Adipose tissue (tissue), 3 donors: Measurements from ENCODE around the gene UBE2V1. TPM values are rescaled to one million over a fixed set of nuclear protein-coding genes. Genes with fewer than 3 reads are reported as not detected.
"Not testable (repeated sequence)": the region's sequence is repeated elsewhere in the genome, so short reads cannot be mapped to it uniquely, and the experiment has no call there.

ENCODE experiments used
- H3K27ac ChIP-seq: one replicate; pipeline ENCODE4 v1.5.1; 2013; ENCODE audit warnings: low read depth, low read length
- WGBS, 3 donors: extraction: QIAGEN DNeasy Blood & Tissue Kit; methylation state at CpG; one replicate each; pipeline ENCODE4 v1.1.7; 2013; 5-methylcytosine and 5-hydroxymethylcytosine counted together
- polyA plus RNA-seq, 3 donors: library from polyadenylated mRNA; stranded (reverse); fragments of 200-250 nt; gene quantifications; one replicate each; pipeline ENCODE4 v1.2.3, GENCODE V29; 2013
- donor health status: healthy with polysubstance abuse.
- donor health status: Bipolar disorder and iron deficiency.
- donor health status: healthy.

Gene UBE2V1
- polyA plus RNA-seq: 10 to 100 TPM; 45.8 to 85.7 (median 66.3) TPM

DNA sequence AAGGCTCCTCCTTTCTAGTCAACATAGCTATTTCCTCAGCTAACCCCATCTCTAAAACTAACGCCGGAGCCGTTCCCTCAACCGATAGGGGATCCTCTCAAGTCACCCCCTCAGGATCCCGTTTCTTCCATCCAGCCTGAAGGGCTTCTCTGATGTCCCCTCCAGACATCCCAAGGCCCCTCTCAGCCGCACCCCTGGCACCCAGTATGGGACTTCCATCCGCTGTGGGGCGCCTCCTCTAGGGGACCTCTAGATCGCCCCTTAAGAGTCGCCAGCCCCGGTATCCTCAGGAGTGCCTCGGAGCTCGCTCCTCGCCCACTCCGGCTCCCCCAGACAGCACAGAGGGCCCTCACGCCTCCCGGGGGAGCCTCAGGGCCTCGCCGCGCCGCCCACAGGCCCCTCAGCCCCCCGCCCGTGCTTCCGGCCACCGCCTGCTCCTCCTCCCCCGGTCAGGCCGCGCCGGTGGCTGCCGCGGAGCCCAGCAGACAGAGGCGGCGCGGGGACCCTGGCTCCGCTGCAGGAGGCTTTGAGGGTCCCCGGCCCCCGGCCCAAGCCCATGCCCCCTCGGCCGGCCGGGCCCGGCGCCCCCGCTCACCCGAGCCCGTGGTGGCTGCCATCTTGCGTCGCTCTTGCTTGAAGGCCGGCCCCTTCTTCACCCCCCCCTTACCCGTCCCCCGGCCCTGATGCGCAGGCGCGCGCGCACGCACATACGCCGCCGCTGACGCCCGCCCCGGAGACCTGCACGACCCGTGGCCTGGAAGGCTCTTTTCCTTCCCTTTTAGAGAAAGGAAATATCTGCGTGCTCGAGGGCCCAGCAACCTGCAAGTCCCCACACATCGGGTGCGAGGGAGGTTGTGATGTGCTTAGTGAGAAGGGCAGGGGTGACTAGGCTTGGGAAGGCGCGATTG, at the start of gene UBE2V1:
Gene UBE2V1 (minus strand): TSS at position 639 of the 908 bp plus-strand sequence. CDS start 22 bp downstream, at position 617.
- H3K27ac ChIP-seq: peak within 1 kb of the TSS; percentile 94
- 0 to 1% (median 1%) methylated on average over 49 to 70 of the region's 70 CpGs for WGBS, 3 donors

DNA sequence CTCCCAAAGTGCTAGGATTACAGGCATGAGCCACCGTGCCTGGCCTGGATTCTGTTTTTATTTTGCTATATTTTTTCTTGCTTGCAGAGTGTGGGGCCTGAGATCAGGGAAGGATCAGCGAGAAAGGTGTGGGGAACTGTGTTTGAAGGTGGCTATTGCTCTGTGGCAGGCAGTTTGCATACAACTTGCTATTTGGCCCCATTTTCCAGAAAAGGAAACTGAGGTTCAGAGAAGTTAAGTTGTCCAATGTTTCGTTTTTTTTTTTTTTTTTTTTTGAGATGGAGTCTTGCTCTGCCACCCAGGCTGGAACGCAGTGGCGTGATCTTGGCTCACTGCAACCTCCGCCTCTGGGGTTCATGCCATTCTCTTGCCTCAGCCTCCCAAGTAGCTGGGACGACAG, 48.5 kb upstream of the UBE2V1 start:
- H3K27ac ChIP-seq: not testable (repeated sequence)
- 83 to 93% (median 90%) methylated on average over 6 to 7 of the region's 7 CpGs for WGBS, 3 donors

DNA sequence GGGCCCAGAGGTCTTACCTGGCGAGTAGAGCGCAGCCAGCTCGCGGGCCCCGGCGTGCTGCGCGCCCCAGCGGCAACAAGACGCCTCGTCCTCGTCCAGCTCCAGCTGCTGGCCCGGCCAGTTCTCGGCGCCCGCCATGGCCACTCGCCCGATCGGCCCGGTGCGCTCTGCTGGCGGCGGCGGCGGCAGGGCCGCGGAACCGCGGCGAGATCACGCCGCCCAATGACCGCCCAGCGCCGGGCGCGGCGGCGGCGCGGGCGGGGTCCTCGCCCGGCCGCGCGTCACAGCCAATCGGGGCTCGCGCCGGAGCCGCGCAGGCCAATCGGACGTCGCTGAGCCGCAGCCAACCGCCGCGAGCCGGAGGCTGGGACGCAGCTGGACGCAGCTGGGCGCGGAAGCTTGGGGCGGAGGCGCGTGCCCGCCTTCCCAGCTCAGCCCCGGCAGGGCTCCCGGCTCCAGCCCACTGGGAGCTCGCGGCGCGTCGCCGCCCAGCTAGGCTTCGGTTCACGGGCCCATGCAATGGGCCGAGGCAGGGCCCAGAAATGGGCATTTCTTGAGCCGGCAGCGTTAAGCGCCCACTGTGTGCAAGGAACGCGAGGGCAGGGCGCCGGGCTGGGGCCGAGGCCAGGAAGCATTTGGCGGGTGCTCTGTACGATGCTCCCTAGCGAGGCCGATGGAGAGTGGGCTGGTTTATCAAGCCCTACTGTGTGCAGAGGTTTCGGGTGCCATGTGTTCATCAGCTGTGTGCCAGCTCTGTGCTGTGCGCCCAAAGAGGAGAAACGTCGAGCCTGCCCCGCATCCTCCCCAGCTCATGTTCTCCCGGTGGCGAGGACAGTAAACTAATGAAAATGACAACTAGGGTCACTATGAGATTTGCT, 40.8 kb upstream of the UBE2V1 start, which contains the start of gene PEDS1:
Gene PEDS1 (minus strand): TSS at position 224 of the 878 bp plus-strand sequence. CDS start 86 bp downstream, at position 138.
- 2 to 3% (median 3%) methylated on average over 83 to 99 of the region's 99 CpGs for WGBS, 3 donors

DNA sequence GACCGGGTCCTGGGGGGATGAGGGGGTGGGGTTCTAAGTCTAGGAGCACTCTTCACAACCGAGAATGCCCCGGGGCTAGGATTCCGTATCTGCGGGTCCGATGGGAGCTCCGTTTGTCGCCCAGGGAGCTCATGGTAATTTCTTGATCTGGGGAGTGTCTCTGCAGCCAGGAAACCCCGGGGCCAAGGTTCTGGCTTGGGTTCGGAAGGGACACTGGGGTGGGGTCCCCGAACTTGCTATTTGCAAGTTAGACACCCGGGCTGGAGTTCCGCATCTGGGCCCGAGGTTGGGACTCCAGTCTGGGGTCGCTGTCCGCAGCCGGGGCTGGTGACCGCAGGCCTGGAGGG, 40.2 kb upstream of the UBE2V1 start:
- no peak overlapping the region for H3K27ac ChIP-seq
- WGBS, 3 donors: 0 to 1% (median 0%) methylated on average over 18 of the region's 18 CpGs

More for the DNA sequence above, 40.8 kb upstream of the UBE2V1 start, which contains the start of gene PEDS1:
- no peak within 1 kb of the TSS for H3K27ac ChIP-seq

DNA sequence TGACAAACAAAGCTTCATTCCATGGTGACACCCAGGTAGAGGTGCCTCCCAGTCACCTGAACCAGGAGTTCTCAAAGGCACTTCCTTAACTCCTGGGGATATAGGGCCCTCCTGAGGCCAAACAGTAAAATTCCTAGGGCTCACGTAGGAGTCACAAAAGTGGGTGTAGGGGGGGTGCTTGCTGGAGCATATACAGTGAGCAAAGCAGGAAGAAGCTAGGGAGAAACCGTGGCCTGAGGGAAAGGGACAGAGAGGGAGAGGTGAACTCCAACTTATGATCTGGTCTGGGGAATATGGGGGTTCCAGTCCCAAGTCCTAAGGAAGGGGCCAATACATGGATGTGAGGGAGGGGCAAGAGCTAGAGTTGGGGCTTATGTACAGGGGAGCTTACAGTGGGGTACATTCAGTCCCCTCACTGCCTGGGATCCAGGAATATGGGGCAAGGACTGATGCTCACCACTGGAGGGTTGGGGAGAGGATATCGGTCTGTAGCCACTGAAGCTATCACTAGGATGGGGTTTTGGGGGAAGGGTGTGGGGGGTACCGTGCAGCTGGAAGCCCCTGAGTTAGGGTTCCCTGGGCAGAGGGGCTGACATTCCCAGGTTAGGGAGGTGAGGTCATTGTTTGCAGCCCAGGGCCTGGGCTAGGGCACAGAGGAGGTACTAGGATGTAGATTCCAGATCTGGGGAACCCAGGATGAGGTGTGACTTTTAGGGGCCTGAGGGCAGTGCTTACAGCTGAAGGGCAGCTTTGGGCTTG, 39.6 kb upstream of the UBE2V1 start:
- H3K27ac ChIP-seq: no peak overlapping the region
- WGBS, 3 donors: 13 to 18% (median 16%) methylated on average over 4 of the region's 4 CpGs

DNA sequence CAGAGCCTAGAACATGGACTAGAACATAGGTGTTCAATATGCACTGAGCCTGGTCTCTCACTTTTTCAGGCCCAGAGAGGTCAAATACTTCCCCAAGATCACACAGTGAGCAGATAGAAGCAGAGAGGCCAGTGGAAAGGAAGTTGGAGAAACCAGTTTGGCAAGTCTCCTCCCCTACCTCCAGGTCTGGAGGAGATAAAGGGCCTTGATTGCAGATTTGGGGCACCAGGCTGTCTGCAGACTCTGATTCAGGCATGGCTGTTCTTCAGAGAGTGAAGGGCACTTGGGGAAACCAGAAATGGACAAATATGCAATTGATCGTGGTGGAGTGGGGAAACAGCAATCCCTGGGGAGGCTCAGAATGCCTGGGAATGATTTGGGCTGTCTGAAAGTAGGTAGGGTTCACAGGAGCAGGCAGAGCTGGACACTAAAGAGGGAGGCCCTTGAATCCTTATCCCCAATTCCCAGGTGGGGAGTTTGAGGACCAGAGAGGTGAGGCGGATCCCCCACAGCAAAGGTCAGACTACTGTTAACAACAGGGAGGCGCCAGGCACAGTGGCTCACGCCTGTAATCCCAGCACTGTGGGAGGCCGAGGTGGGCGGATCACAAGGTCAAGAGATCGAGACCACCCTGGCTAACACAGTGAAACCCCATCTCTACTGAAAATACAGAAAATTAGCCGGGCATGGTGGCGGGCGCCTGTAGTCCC, 38.2 kb upstream of the UBE2V1 start:
- H3K27ac ChIP-seq: no peak overlapping the region
- WGBS, 3 donors: 58 to 85% (median 82%) methylated on average over 10 of the region's 10 CpGs

DNA sequence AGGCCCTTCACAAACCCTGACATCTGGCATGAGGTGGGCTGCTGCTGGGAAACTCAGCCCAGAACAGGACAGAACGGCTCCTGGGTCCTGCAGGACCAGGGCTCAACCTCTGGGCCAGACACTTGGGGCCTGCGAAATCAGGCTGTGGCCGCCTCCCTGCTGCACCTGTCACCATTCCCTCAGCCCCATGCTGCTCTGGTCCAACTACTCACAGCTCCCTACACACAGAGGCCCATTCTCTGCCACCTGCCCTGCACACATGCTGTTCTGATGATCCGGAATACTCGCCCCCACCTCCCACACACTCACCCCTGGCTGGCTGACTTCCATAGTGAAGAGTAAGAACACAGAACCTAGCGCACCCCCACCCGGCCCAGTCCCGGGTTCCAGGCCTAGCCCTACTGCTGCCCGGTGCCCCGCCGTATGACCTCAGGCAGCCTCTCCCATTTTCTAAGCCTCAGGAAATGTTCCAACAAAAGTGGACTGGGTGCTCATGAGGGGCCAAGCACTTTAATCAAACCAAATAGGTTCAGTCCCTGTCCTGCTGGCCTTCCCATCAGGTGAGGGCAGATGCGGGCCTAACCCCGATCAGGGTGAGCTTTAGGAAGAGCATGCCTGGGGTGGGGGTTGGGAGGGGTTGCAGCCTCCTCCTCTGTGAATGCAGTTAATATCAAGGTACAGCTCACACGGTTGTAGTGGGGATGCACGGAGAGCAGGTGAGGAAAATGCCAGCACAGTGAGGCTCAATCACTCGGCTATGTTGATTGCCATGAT, 36.7 kb upstream of the UBE2V1 start:
- WGBS, 3 donors: 48 to 80% (median 78%) methylated on average over 16 of the region's 16 CpGs
- H3K27ac ChIP-seq: no peak overlapping the region

DNA sequence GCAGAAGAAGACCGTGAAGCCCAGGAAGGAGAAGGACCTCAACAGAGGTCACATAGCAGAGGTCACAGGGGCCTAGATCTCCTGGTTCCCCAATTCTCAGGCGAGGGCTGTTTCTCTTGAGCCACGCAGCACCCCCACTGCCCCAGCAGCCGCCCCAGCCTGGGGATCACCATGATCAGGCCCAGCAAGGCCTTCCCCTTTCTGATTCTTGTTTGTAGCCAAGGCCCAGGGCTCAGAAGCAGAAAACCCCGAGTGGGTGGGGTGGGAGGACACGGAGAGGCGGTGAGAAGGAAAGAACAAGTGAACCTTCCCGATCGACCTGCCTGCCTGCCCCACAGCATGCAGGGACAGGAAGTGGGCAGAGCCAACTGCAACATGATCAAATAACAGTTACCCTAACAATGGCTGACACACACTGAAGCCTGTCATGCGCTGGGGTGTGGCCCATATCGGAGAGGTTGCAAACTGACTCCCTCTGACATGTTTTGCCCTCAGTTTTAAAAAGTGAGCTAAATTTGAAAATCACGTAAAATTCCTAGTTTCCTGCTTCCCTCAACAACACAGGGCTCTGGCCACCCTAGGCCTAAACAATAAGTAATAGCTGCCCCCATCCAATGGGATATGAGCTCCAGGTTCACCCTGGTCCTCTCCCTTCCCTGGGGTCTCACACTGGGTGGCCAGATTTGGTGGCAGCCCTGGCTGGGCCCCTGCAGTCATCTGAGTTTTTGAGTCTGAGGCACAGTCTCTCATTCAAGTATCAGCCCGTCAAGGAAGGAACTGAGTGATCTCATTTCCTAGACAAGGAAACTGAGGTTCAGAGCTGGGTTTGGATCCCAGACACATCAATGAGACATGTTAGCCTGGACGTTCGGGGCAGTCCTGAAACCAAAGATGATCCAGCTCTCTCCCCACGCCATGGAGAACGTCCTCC, 34.0 kb upstream of the UBE2V1 start:
- H3K27ac ChIP-seq: peak overlapping the region; percentile 5
- 37 to 54% (median 41%) methylated on average over 17 of the region's 17 CpGs for WGBS, 3 donors

DNA sequence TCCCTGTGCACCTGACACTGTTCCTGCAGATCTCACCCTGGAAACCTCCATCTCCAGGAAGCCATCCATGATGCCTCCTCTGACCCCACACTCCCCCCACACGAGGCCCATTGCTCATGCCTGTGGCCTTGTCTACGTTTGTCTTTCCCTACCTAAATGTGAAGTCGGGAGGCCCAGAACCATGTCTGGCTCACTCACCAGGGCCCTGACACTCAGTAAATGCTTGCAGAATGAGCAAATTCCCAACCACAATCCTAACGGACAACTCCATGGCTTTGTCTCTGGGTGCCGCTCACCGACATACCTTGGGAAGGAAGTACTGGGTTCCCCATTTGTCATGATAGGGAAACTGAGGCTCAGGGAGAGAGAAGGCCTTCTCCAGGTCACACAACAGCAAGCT, 33.3 kb upstream of the UBE2V1 start:
- peak overlapping the region; percentile 5 for H3K27ac ChIP-seq
- 77 to 83% (median 81%) methylated on average over 6 of the region's 6 CpGs for WGBS, 3 donors

DNA sequence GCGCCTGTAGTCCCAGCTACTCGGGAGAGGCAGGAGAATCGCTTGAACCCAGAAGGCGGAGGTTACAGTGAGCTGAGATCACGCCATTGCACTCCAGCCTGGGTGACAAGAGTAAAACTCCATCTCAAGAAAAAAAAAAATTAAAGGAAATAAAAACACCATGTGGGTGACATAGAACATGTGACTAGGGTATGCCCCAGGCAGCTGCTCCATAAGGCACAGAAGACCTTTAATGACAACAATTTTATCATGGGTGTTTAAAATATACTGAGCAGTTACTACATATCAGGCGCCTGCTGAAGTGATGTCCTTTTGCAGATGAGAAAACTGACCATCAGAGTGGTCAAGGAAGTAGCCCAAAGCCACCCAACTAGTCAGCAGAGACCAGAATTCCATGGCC, 32.6 kb upstream of the UBE2V1 start:
- 93 to 94% (median 93%) methylated on average over 6 of the region's 6 CpGs for WGBS, 3 donors
- H3K27ac ChIP-seq: no peak overlapping the region

DNA sequence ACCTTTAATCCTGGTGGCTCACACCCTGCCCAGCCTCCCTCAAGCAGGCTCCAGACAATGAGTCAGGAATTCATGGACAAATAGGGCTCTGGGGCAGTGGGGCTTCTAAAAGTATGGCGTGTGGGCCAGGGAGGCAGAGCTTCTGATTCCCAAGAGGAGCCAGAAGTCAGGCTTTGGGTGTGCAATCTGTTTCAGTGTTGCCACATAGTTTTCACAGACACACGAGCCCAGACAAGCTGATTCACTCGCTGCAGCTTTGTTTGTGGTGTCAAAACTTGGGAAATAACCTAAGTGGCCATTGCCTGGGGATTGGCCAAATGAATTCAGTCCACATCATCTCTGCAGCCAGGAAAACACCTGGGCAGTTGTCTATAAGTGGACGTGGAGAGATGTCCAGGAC, 31.4 kb upstream of the UBE2V1 start:
- H3K27ac ChIP-seq: no peak overlapping the region
- 35 to 63% (median 41%) methylated on average over 4 of the region's 4 CpGs for WGBS, 3 donors

DNA sequence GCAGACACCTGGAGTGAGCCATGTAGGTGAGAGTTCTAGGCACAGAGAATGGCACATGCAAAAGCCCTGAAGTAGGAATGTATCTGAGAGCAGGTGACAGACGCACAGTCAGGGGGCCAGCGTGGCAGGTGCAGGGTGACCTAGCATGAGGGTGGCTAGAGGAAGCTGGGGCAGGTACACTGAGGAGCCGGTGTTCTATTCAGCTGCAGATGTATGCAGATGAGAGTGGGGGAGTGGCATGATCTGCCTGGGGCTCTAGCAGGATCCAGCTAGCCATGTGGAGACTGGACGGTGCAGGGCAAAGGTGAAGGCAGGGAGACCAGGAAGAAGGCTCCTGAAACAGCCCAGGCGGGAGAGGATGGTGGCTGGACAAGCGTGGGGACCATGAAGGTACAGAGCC, 29.9 kb upstream of the UBE2V1 start:
- 88 to 91% (median 88%) methylated on average over 6 of the region's 6 CpGs for WGBS, 3 donors
- H3K27ac ChIP-seq: no peak overlapping the region

DNA sequence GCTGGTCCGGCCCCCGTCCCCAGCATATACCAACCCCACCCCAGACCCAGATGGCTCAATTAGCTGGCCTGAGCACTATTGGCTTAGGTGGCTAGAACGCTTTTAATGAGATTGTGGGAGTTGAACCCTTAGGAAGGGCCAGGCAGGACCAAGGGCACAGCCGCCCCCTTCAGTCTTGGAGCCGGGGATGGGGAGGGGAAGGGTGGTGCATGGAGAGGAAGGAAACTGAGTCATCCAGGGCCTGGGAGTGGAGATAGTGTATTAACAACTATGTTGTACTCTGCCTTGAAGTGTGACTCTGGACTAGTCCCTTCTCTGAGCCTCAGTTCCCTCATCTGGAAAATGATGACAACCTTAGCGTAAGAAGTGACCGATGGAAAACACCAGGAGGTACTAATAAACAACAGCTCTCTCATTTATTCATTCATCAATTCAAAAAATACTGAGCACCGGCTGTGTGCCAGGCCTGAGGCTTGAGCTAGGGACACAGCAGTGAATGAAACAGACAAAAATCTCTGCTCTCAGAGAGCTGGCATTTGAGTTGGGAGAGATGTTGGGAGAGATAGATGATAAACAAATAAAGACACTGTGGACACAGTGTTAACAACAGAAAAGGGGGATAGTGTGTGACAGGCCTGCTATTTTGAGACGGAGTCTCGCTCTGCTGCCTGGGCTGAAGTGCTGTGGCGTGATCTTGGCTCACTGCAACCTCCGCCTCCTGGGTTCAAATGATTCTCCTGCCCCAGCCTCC, 29.0 kb upstream of the UBE2V1 start:
- WGBS, 3 donors: 85 to 95% (median 89%) methylated on average over 11 to 12 of the region's 12 CpGs
- H3K27ac ChIP-seq: no peak overlapping the region

DNA sequence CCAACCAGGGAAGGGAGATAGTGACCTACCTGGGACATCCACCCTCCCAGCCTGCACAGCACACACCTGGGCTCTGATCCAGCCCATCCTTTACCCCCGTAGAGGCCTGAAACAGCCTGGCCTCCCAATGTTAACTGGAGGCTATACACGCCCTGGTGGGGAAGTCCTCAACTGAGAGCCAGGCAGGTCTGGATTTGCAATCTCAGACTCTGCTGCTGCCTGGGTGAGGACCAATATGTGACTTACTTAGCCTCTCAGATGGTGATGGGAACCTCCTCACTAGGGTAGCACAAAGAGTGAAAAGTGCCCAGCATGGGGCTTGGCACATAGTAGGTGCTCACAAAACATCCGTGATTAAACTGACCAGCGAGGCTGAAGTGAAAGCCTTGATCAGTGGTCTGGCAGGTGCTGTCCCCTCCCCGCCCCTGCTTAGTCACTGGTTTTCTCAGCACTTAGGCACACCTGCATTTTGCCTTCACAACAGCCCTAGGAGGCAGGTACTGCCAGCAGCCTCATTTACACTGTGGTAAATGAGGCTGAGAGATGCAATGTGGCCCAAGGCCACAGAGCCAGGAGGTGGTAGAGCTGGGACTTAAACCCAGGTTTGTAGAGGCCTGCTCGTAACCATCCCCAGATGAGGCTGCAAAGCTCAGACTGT, 28.2 kb upstream of the UBE2V1 start:
- 80 to 93% (median 90%) methylated on average over 6 of the region's 6 CpGs for WGBS, 3 donors
- no peak overlapping the region for H3K27ac ChIP-seq

DNA sequence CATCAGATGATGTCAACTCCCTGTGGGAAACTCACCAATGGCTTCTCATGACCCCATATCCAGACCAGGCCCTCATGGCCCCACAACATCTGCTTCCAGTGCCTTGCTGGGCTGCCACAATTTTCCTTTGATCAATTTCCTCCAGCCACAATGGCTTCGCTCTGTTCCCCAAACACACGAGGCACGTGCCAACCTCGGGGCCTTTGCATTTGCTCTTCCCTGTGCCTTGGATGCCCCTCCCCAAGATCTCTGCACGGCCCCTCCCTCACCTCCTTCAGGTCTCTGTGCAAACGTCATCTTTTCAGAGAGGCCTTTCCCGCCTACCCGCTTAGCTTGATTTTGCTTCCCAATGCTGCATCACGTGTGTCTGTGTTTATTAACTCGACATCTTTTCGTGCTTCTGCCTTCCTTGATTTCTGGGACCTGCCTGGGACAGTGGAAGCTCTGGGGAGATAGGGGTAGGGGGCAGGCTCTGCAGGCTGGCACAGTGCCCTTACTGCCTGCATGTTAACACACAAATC, 27.4 kb upstream of the UBE2V1 start:
- no peak overlapping the region for H3K27ac ChIP-seq
- 68 to 85% (median 81%) methylated on average over 11 of the region's 11 CpGs for WGBS, 3 donors
